Activated CD4-positive, alpha-beta T cell treated with anti-CD3 and anti-CD28 coated beads for 36 hours (primary cell): ENCODE measurements around the gene ZNF185. TPM values are rescaled to one million over a fixed set of nuclear protein-coding genes. Genes with fewer than 3 reads are reported as not detected.
A peak's percentile ranks its signal among the peaks of the same experiment; 100 is the strongest.

Experiments used
- ATAC-seq: fragments of 200-7000 bp; cut with Tn5 transposase; one replicate; pipeline ENCODE4 v1.10.0; 2021; ENCODE audit warnings: mild to moderate bottlenecking, moderate library complexity
- CTCF ChIA-PET: fragments of 350-600 bp; sonication (Branson Sonifier 250); formaldehyde crosslinking; loops from one replicate; lab custom pipeline; 2021; ENCODE audit warnings: antibody characterized with exemption; lab: Charles Lee
- POLR2A ChIA-PET: fragments of 350-600 bp; sonication (Branson Sonifier 250); formaldehyde crosslinking; loops from one replicate; lab custom pipeline; 2021; ENCODE audit warnings: antibody characterized with exemption, inconsistent platforms; lab: Charles Lee
- DNase-seq: peaks from one replicate; pipeline ENCODE4 v3.0.0-alpha.2; 2020
- H3K27ac Mint-ChIP-seq: one replicate; pipeline ENCODE4 v1.8.0; 2021; ENCODE audit warnings: mixed read lengths
- H3K27me3 Mint-ChIP-seq: one replicate; pipeline ENCODE4 v1.8.0; 2021; ENCODE audit warnings: mixed read lengths
- H3K36me3 Mint-ChIP-seq: one replicate; pipeline ENCODE4 v1.8.0; 2021; ENCODE audit warnings: low read depth, mixed read lengths
- H3K4me1 Mint-ChIP-seq: one replicate; pipeline ENCODE4 v1.8.0; 2021; ENCODE audit warnings: mixed read lengths
- H3K4me3 Mint-ChIP-seq: one replicate; pipeline ENCODE4 v1.8.0; 2021; ENCODE audit warnings: mild to moderate bottlenecking, moderate library complexity, mixed read lengths
- H3K9me3 Mint-ChIP-seq: one replicate; pipeline ENCODE4 v1.8.0; 2021; ENCODE audit warnings: low read depth, mixed read lengths
- intact Hi-C, 2 experiments: fragments of 100-400 bp; cut with DNase I in 1 of 2; cut with micrococcal nuclease in 1 of 2; formaldehyde crosslinking; loops; one replicate each; pipeline versions ENCODE4 v1.14.2 to v1.15.1; 2022 to 2024; cut with DNase I, micrococcal nuclease
- total RNA-seq, 2 experiments: library from RNA; stranded (reverse); gene quantifications; one replicate each; pipeline ENCODE4 v1.2.3, GENCODE V29; 2021

The ZNF185 gene
- total RNA-seq, 2 experiments from 2014 or later = 2.0 to 2.1 TPM

DNA sequence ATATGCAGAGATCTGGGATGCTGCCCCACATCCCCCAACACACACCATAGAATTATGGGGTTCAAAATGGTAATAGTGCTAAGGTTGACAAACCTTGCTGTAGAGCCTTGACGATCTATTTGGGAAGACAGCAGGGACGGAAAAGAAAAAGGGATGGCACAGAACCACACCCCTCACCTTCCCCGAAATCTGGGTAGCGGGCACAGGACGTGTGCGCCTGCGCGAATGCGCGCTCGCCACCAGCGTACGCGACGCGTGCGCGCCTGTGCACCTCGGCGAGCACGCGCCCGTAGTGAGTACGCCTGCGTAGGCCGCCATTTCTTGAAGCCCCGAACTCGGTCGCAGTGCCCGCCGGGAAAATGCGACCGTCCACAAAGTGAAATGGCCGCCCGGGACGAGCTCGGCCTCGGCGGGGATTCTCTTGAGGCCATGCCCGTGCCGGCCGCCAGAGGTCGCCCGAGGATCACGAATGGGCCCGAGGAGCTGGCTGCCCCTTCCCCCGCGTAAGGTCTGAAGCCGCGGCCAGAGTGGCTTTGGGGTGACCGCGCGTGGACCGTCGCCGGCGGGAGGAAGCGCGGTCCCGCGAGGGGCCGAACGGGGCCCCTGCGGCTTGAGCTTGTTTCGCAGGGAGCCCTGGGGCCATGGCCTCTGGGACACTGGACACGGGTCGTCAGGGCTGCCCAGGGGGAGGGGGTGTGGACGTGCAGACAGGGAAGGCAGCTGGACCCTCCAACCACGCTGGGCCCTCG, 43.6 kb downstream of the ZNF185 start:
- no peaks in the 10 kb centered on the region for H3K36me3 Mint-ChIP-seq
- CTCF ChIA-PET = interaction anchor here (0.6 to 2.5 kb wide), 16 partner anchors 8 to 726 kb away, joined by 3 to 20 read pairs (median 4); partner anchors contain the start of gene HAUS7
- H3K9me3 Mint-ChIP-seq = no peaks in the 10 kb centered on the region
- POLR2A ChIA-PET = no interaction called here
- intact Hi-C loops = loop anchor here (1.0 to 5.0 kb wide), 10 partner anchors 17 to 1545 kb away; partner anchors contain the start of genes HAUS7 (in 2 of the 2), ZNF275 (in 2 of the 2), DUSP9 (in 1 of the 2) and VMA21 (in 1 of the 2)
- H3K4me3 Mint-ChIP-seq = peak overlapping the region; percentile 78
- no peaks in the 10 kb centered on the region for H3K27me3 Mint-ChIP-seq
- peak overlapping the region; percentile 77 for H3K27ac Mint-ChIP-seq
- peaks cover 5% of the 10 kb centered on the region for H3K4me1 Mint-ChIP-seq
- DNase-seq (peak; percentile 92), ATAC-seq (peak; percentile 96)

DNA sequence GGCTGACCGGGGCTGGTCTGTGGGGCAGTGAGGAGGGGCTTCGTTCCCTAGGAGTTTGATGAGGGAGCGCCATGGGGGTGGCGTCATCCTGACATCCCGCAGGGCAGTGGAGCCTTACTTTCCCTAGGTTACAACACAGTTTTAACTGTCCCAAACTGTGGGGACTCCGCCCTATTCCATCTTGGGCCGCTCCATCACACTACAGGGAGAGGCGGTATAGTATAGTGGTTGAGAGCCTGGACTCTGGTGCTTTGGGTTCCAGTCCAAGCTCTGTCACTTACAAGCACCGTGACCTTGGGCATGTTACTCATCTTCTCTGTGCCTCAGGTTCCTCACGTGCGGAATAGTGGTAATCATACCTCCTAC, 44.2 kb downstream of the ZNF185 start:
- DNase-seq (peak; percentile 18), ATAC-seq (peak; percentile 6)
- no peaks in the 10 kb centered on the region for H3K27me3 Mint-ChIP-seq
- H3K4me3 Mint-ChIP-seq = peak overlapping the region; percentile 78
- ChIA-PET CTCF (interaction anchor here (0.8 to 2.5 kb wide), 11 partner anchors 9 to 725 kb away, joined by 3 to 20 read pairs (median 8); partner anchors contain the start of gene HAUS7), POLR2A (no interaction called here)
- no peaks in the 10 kb centered on the region for H3K36me3 Mint-ChIP-seq
- no peaks in the 10 kb centered on the region for H3K9me3 Mint-ChIP-seq
- peaks cover 5% of the 10 kb centered on the region for H3K4me1 Mint-ChIP-seq
- peak overlapping the region; percentile 42 for H3K27ac Mint-ChIP-seq
- intact Hi-C loops = loop anchor here (5.0 kb wide), 5 partner anchors 90 to 705 kb away; partner anchors contain the start of genes ZNF275 (in 2 of the 2), DUSP9 (in 1 of the 2), HAUS7 (in 1 of the 2) and ZFP92 (in 1 of the 2)

DNA sequence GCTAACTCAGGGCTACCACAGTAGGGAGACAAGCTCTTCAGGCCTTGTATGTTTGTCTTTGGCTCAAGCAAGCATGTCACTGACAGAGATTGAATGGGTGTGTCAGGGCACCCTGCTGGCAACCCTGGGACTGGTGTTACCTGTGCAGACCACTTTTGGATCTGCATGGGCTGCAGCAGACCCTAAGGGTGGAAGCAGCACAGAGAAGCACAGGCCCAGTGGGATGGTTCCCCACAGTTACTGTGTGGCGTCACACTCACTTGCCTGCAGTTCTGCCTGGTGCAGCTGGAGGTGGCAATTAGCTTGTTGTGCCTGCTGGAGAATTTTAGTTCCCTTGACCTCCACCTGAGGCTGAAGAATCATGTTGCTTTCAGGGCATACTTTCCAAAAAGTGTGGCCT, 46.0 kb downstream of the ZNF185 start:
- POLR2A ChIA-PET = no interaction called here
- DNase-seq (no peak), ATAC-seq (no peak)
- H3K4me1 Mint-ChIP-seq = peaks cover 5% of the 10 kb centered on the region
- no peak overlapping the region for H3K27ac Mint-ChIP-seq
- H3K9me3 Mint-ChIP-seq = no peaks in the 10 kb centered on the region
- no peak overlapping the region for H3K4me3 Mint-ChIP-seq
- intact Hi-C loops = loop anchor here (5.0 kb wide), 5 partner anchors 88 to 703 kb away; partner anchors contain the start of genes ZNF275 (in 2 of the 2), DUSP9 (in 1 of the 2), HAUS7 (in 1 of the 2) and ZFP92 (in 1 of the 2)
- peaks cover 1% of the 10 kb centered on the region for H3K36me3 Mint-ChIP-seq
- CTCF ChIA-PET = interaction anchor here (0.7 to 1.0 kb wide), 2 partner anchors 16 to 567 kb away, joined by 3 read pairs; no protein-coding TSS in a partner anchor
- no peaks in the 10 kb centered on the region for H3K27me3 Mint-ChIP-seq

DNA sequence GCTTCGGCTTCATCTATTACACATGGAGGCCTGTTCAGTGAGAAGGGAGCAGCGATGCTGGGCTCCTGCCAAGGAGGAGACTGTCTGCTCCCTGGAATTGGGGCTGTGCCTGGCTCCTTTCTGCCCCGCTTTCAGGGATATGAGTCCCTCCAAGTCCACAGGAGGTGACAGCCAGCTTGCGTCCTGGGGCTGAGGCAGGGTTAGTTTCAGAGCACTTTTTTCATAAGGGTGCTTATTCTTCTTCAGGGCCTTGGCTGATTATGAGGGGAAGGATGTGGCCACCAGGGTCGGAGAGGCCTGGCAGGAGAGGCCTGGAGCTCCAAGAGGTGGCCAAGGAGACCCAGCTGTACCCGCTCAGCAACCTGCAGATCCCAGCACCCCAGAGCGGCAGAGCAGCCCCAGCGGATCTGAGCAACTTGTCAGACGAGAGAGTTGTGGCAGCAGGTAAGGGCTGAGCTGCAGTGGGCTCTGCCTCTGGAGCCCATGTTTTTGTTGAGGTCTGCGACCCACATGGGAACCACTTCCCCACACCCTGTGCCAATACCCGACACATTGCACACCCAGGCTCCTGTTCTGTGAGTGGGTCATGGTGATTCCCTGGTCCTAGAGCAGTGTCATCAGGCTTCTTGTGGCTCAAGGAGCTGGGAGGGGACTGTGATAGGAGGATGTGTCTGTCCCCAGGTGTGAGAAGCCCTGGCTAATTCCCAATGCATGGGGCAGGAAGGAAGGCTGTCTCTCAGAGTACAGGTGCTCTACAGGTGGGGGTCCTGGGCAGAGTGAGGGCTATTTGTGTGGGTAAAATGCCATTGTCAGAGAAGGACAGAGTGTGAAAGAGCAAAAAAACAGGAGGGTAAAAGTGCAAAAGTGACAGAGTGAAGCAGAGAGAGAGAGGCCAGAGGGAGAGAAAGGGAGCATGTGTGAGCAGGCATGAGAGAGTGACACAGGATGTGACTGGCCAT, 47.4 kb downstream of the ZNF185 start:
- CTCF ChIA-PET = no interaction called here
- H3K9me3 Mint-ChIP-seq = no peaks in the 10 kb centered on the region
- H3K27me3 Mint-ChIP-seq = no peaks in the 10 kb centered on the region
- no peak for ATAC-seq
- DNase-seq = no peak
- H3K4me1 Mint-ChIP-seq = peaks cover 5% of the 10 kb centered on the region
- H3K27ac Mint-ChIP-seq = no peak overlapping the region
- H3K36me3 Mint-ChIP-seq = peaks cover 2% of the 10 kb centered on the region
- H3K4me3 Mint-ChIP-seq = no peak overlapping the region
- POLR2A ChIA-PET = no interaction called here
- intact Hi-C loops = no loop called here

DNA sequence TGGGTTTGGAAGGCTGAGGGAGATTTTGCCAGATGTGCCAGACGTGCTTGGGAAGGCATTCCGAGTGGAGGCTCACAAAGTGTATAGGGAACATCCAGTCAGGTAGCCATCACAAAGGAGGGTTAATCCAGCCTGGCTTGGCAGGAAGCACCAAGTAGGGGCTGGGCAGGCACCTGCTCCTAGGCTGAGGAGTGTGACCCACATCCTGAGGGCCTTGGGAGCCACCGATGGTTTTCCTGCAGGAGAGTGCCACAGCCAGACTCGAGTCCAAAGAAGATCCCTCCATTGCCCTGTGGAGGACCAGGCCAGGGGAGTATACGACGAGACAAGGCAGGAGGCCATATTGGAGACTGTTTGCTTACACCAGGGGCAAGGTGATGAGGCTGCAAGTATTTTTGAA, 48.8 kb downstream of the ZNF185 start:
- ChIA-PET CTCF (no interaction called here), POLR2A (no interaction called here)
- H3K4me3 Mint-ChIP-seq = no peak overlapping the region
- H3K9me3 Mint-ChIP-seq = no peaks in the 10 kb centered on the region
- H3K27me3 Mint-ChIP-seq = no peaks in the 10 kb centered on the region
- DNase-seq (no peak), ATAC-seq (no peak)
- intact Hi-C loops = no loop called here
- peaks cover 2% of the 10 kb centered on the region for H3K36me3 Mint-ChIP-seq
- no peak overlapping the region for H3K27ac Mint-ChIP-seq
- H3K4me1 Mint-ChIP-seq = peaks cover 5% of the 10 kb centered on the region

Other genes starting within 250 kb of the ZNF185 start
- not detected for gene MAGEA3, start 199.3 kb upstream of the ZNF185 start, total RNA-seq
- under 1 TPM in 1 of 2 experiments, not detected in 1; 0.23 TPM for gene CSAG2, start 188.8 kb upstream of the ZNF185 start, total RNA-seq
- gene MAGEA2B, start 183.4 kb upstream of the ZNF185 start, total RNA-seq = not detected
- not detected for gene CSAG1, start 164.3 kb upstream of the ZNF185 start, total RNA-seq
- gene MAGEA12, start 164.3 kb upstream of the ZNF185 start, total RNA-seq = not detected
- gene MAGEA2, start 144.2 kb upstream of the ZNF185 start, total RNA-seq = not detected
- under 1 TPM; 0.23 to 0.55 TPM for gene CSAG3, start 138.8 kb upstream of the ZNF185 start, total RNA-seq
- gene MAGEA6, start 128.4 kb upstream of the ZNF185 start, total RNA-seq = not detected
- 10 to 100 TPM; 11.2 to 13.1 TPM for gene CETN2, start 67.3 kb upstream of the ZNF185 start, total RNA-seq
- gene NSDHL, start 67.0 kb upstream of the ZNF185 start, total RNA-seq = 10 to 100 TPM; 20.0 to 20.6 TPM
- gene PNMA5, start 96.0 kb downstream of the ZNF185 start, total RNA-seq = under 1 TPM in 1 of 2 experiments, not detected in 1; 0.05 TPM
- gene PNMA3, start 158.4 kb downstream of the ZNF185 start, total RNA-seq = under 1 TPM; 0.54 to 0.75 TPM
- under 1 TPM; 0.30 to 0.39 TPM for gene PNMA6A, start 174.4 kb downstream of the ZNF185 start, total RNA-seq